Esophagus squamous epithelium (tissue), 4 donors: ENCODE results near the gene PKHD1.

Source experiments
- POLR2A ChIP-seq, 4 donors: fragments of 450-650 bp; IDR thresholded peaks; one replicate each; pipeline ENCODE4 v1.6.1; 2017; ENCODE audit warnings: antibody characterized with exemption in 4 of 4, mild to moderate bottlenecking in 4 of 4, moderate library complexity in 3 of 4
- TF ChIP-seq, protein P1 (sequence below), 6 experiments: fragments of 450-650 bp in 4 of 6; fragments of 200-600 bp in 2 of 6; sonication (generic) in 2 of 6; IDR thresholded peaks; one replicate each; pipeline ENCODE4 v1.5.1; 2016 to 2019; ENCODE audit warnings: antibody characterized with exemption in 6 of 6, mild to moderate bottlenecking in 4 of 6, moderate library complexity in 4 of 6

- TF ChIP-seq, protein P1, sequence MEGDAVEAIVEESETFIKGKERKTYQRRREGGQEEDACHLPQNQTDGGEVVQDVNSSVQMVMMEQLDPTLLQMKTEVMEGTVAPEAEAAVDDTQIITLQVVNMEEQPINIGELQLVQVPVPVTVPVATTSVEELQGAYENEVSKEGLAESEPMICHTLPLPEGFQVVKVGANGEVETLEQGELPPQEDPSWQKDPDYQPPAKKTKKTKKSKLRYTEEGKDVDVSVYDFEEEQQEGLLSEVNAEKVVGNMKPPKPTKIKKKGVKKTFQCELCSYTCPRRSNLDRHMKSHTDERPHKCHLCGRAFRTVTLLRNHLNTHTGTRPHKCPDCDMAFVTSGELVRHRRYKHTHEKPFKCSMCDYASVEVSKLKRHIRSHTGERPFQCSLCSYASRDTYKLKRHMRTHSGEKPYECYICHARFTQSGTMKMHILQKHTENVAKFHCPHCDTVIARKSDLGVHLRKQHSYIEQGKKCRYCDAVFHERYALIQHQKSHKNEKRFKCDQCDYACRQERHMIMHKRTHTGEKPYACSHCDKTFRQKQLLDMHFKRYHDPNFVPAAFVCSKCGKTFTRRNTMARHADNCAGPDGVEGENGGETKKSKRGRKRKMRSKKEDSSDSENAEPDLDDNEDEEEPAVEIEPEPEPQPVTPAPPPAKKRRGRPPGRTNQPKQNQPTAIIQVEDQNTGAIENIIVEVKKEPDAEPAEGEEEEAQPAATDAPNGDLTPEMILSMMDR (IDR thresholded peaks at IDR 0.05) = no peak
- TF ChIP-seq POLR2A (IDR thresholded peaks at IDR 0.05) = no peak
Observed at GRCh38 chr6:51644426-51644825, 443.0 kb downstream of the PKHD1 start.
